Neural cell (in vitro differentiated cells): Measurements from ENCODE around the gene PRPH. TPM values are rescaled to one million over a fixed set of nuclear protein-coding genes. Genes with fewer than 3 reads are reported as not detected.

ENCODE experiments used
- H2AFZ ChIP-seq: fragments of 200-600, 300-800 bp; sonication (generic), shearing (Covaris generic); 2 replicates; pipeline ENCODE4 v1.6.0; 2014; ENCODE audit warnings: low read depth, mild to moderate bottlenecking, antibody characterized with exemption, low read length, moderate library complexity
- H3F3A ChIP-seq: fragments of 200-600 bp; shearing (Covaris generic); 2 replicates; pipeline ENCODE4 v1.6.1; 2016; ENCODE audit warnings: mild to moderate bottlenecking, moderate library complexity, mixed read lengths, antibody characterized with exemption, low read length; ENCODE audit not compliant: insufficient read depth, poor library complexity, severe bottlenecking
- H3K27ac ChIP-seq: fragments of 200-600, 300-800 bp; sonication (generic), shearing (Covaris generic); 2 replicates; pipeline ENCODE4 v1.5.1; 2014; ENCODE audit warnings: mild to moderate bottlenecking, low read length, moderate library complexity
- H3K27me3 ChIP-seq: fragments of 300-800, 200-600 bp; sonication (generic), shearing (Covaris generic); 2 replicates; pipeline ENCODE4 v1.6.0; 2014; ENCODE audit warnings: mild to moderate bottlenecking, low read depth, low read length, moderate library complexity; ENCODE audit not compliant: insufficient read depth
- H3K36me3 ChIP-seq: fragments of 300-800, 200-600 bp; sonication (generic), shearing (Covaris generic); 2 replicates; pipeline ENCODE4 v1.5.1; 2014; ENCODE audit warnings: mild to moderate bottlenecking, antibody characterized with exemption, low read length, moderate library complexity; ENCODE audit not compliant: insufficient read depth
- H3K4me2 ChIP-seq: fragments of 300-800, 200-600 bp; sonication (generic), shearing (Covaris generic); 2 replicates; pipeline ENCODE4 v1.6.0; 2014; ENCODE audit warnings: mild to moderate bottlenecking, low read length
- H3K4me3 ChIP-seq: fragments of 300-800, 200-600 bp; sonication (generic), shearing (Covaris generic); 2 replicates; pipeline ENCODE4 v1.5.1; 2014; ENCODE audit warnings: mild to moderate bottlenecking, low read length, moderate library complexity
- H3K79me2 ChIP-seq: fragments of 200-600 bp; shearing (Covaris generic); replicated peaks from 2 replicates; pipeline ENCODE4 v1.6.0; 2014; ENCODE audit warnings: mild to moderate bottlenecking, low read length, moderate library complexity; ENCODE audit not compliant: insufficient read depth
- H3K9ac ChIP-seq: fragments of 300-800, 200-600 bp; sonication (generic), shearing (Covaris generic); 2 replicates; pipeline ENCODE4 v1.6.1; 2016; ENCODE audit warnings: mild to moderate bottlenecking, low read length, mixed read lengths
- H3K9me2 ChIP-seq: fragments of 200-600 bp; shearing (Covaris generic); 2 replicates; pipeline ENCODE4 v1.6.1; 2016; ENCODE audit warnings: mild to moderate bottlenecking, low read length, mixed read lengths; ENCODE audit not compliant: insufficient read depth
- H3K9me3 ChIP-seq: fragments of 200-600, 300-800 bp; sonication (generic), shearing (Covaris generic); 2 replicates; pipeline ENCODE4 v1.6.1; 2016; ENCODE audit warnings: mild to moderate bottlenecking, mixed run types, low read length, moderate library complexity, mixed read lengths
- H4K20me1 ChIP-seq: fragments of 200-600 bp; shearing (Covaris generic); 2 replicates; pipeline ENCODE4 v1.6.1; 2016; ENCODE audit warnings: mild to moderate bottlenecking, mixed run types; ENCODE audit not compliant: insufficient read depth
- CTCF ChIP-seq: fragments of 450-650 bp; IDR thresholded peaks from 2 replicates; pipeline ENCODE4 v1.5.1; 2014; ENCODE audit warnings: antibody characterized with exemption, mild to moderate bottlenecking, moderate library complexity; ENCODE audit not compliant: poor library complexity, severe bottlenecking
- EP300 ChIP-seq: fragments of 450-650 bp; conservative IDR thresholded peaks from 2 replicates; pipeline ENCODE4 v1.6.1; 2014; ENCODE audit warnings: antibody characterized with exemption, mild to moderate bottlenecking, moderate library complexity; ENCODE audit not compliant: poor library complexity, severe bottlenecking
- EZH2 ChIP-seq: fragments of 200-600, 300-800 bp; shearing (Covaris generic), sonication (generic); IDR thresholded peaks from 2 replicates; pipeline ENCODE4 v1.6.1; 2014; ENCODE audit warnings: antibody characterized with exemption, low read length, borderline replicate concordance, mild to moderate bottlenecking; ENCODE audit not compliant: insufficient read depth, poor library complexity, severe bottlenecking
- MXI1 ChIP-seq: fragments of 450-650 bp; conservative IDR thresholded peaks from 2 replicates; pipeline ENCODE4 v1.6.1; 2014; ENCODE audit warnings: antibody characterized with exemption, mild to moderate bottlenecking; ENCODE audit not compliant: poor library complexity, severe bottlenecking
- POLR2AphosphoS5 ChIP-seq: IDR thresholded peaks from 2 replicates; pipeline ENCODE4 v1.6.1; 2012
- RAD21 ChIP-seq: fragments of 450-650 bp; conservative IDR thresholded peaks from 2 replicates; pipeline ENCODE4 v1.6.1; 2014; ENCODE audit warnings: antibody characterized with exemption, mild to moderate bottlenecking, moderate library complexity
- REST ChIP-seq: IDR thresholded peaks from 2 replicates; pipeline ENCODE4 v1.6.1; 2012; ENCODE audit warnings: borderline replicate concordance
- SMC3 ChIP-seq: fragments of 450-650 bp; conservative IDR thresholded peaks from 2 replicates; pipeline ENCODE4 v1.6.1; 2014; ENCODE audit warnings: antibody characterized with exemption, mild to moderate bottlenecking, moderate library complexity; ENCODE audit not compliant: poor library complexity
- TAF1 ChIP-seq: IDR thresholded peaks from 2 replicates; pipeline ENCODE4 v1.6.1; 2012; ENCODE audit warnings: low read depth
- polyA plus RNA-seq: library from polyadenylated mRNA; depleted of rRNA; stranded (reverse); fragments of >200 nt; gene quantifications from 2 replicates; pipeline ENCODE4 v1.2.3, GENCODE V29; 2014

PRPH gene
- polyA plus RNA-seq, 1 donor from 2014 or later = not detected

- no peaks in the 10 kb centered on the region for H3K9me3 ChIP-seq
Observed at GRCh38 chr12:49274396-49275069, 20.4 kb upstream of the PRPH start.

More at GRCh38 chr12:49274396-49275069, 20.4 kb upstream of the PRPH start:
- no peaks in the 10 kb centered on the region for H3K36me3 ChIP-seq
- H3K27me3 ChIP-seq = no peaks in the 10 kb centered on the region
- H2AFZ ChIP-seq = no peak overlapping the region
- H3K79me2 ChIP-seq = no peaks in the 10 kb centered on the region
- no peak overlapping the region for H3K27ac ChIP-seq
- no peaks in the 10 kb centered on the region for H3K9me2 ChIP-seq
- no peak overlapping the region for H3K4me2 ChIP-seq
- no peak overlapping the region for H3K4me3 ChIP-seq
- H3K9ac ChIP-seq = no peak overlapping the region
- no peaks in the 10 kb centered on the region for H3F3A ChIP-seq
- H4K20me1 ChIP-seq = no peaks in the 10 kb centered on the region
- TF ChIP-seq RAD21 (no peak), MXI1 (no peak), POLR2AphosphoS5 (no peak), CTCF (no peak), REST (no peak), EP300 (no peak), SMC3 (no peak), EZH2 (no peak), TAF1 (no peak)
